Occipital lobe (tissue), 2 donors: ENCODE measurements around the gene WNT9B. TPM values are rescaled to one million over a fixed set of nuclear protein-coding genes. Genes with fewer than 3 reads are reported as not detected.
A peak's percentile ranks its signal among the peaks of the same experiment; 100 is the strongest.
"Not testable (repeated sequence)": the region's sequence is repeated elsewhere in the genome, so short reads cannot be mapped to it uniquely, and the experiment has no call there.

Experiments
- DNase-seq: peaks from one replicate; lab custom pipeline; 2025; lab: John Stamatoyannopoulos, UW
- total RNA-seq: library from RNA; depleted of rRNA; stranded (reverse); fragments of >200 nt; gene quantifications from one replicate; pipeline ENCODE4 v1.2.3, GENCODE V29; 2014

Gene WNT9B
- total RNA-seq, 1 donor from 2014 or later: not detected

GRCh38 chr17:46821482-46822387 lies 29.6 kb upstream of the WNT9B start:
- DNase-seq: no peak

GRCh38 chr17:46822388-46822921 lies 28.9 kb upstream of the WNT9B start:
- no peak for DNase-seq

GRCh38 chr17:46823657-46824056 lies 27.7 kb upstream of the WNT9B start:
- DNase-seq: no peak

- DNase-seq: no peak
Observed at GRCh38 chr17:46826116-46826515, 25.3 kb upstream of the WNT9B start.

- no peak for DNase-seq
Observed at GRCh38 chr17:46827274-46827673, 24.1 kb upstream of the WNT9B start.

- DNase-seq: no peak
Observed at GRCh38 chr17:46831573-46832330, 19.6 kb upstream of the WNT9B start.

- DNase-seq: no peak
Observed at GRCh38 chr17:46832331-46832821, 19.0 kb upstream of the WNT9B start.

- peak; percentile 54 for DNase-seq
Observed at GRCh38 chr17:46832945-46833839, 18.2 kb upstream of the WNT9B start.

- no peak for DNase-seq
Observed at GRCh38 chr17:46833840-46834208, 17.6 kb upstream of the WNT9B start.

- no peak for DNase-seq
Observed at GRCh38 chr17:46834846-46835245, 16.5 kb upstream of the WNT9B start.

GRCh38 chr17:46836500-46836899 lies 14.9 kb upstream of the WNT9B start:
- DNase-seq: no peak

GRCh38 chr17:46837521-46837920 lies 13.9 kb upstream of the WNT9B start:
- no peak for DNase-seq

GRCh38 chr17:46839211-46839610 lies 12.2 kb upstream of the WNT9B start:
- no peak for DNase-seq

- not testable (repeated sequence) for DNase-seq
Observed at GRCh38 chr17:46840596-46840995, 10.8 kb upstream of the WNT9B start.

- DNase-seq: no peak
Observed at GRCh38 chr17:46841561-46842379, 9.6 kb upstream of the WNT9B start.

GRCh38 chr17:46842835-46843234 lies 8.5 kb upstream of the WNT9B start:
- DNase-seq: no peak

GRCh38 chr17:46847204-46848191 lies 3.9 kb upstream of the WNT9B start:
- DNase-seq: no peak

- no peak for DNase-seq
Observed at GRCh38 chr17:46848534-46848933, 2.8 kb upstream of the WNT9B start.

GRCh38 chr17:46850688-46851028 lies 725 bp upstream of the WNT9B start:
- no peak for DNase-seq
